ENCODE data around the gene TMEM132D. TPM values are rescaled to one million over a fixed set of nuclear protein-coding genes. Genes with fewer than 3 reads are reported as not detected.

The TMEM132D gene
- total and polyA plus RNA-seq, 4 donors, result 0.06 to 0.20 (median 0.13) TPM

DNA sequence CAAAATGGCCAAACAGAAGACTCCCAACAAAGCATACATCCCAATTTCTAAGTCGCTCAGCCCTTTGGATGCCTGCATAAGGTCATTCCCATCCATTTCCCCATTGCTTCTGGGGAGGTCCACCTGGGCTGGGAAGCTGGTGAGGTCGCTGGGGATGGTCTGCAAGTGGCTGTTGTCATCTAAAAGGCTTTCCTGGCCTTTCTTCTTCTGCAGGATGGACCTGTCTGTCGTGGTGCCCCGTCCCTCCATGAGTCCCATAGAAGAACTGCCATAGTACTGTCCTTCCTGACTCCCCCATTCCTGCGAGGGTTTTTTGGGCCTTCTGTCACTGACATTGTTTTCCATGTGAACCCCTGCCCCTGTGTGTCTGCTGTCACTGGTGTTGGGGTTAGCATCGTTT lies 829.4 kb downstream of the TMEM132D start:
- ATAC-seq (ENCODE audit: insufficient read depth, low FRiP score) (no peak), DNase-seq (no peak)
- Histone ChIP-seq H3K9me3 (ENCODE audit: control insufficient read depth in 4 of 4, insufficient read depth in 3 of 4, low read length in 3 of 4) (peaks cover 0 to 4% (median 0%) of the 10 kb centered on the region in 4 donors), H3K4me3 (no peak overlapping the region), H3K36me3 (ENCODE audit: control insufficient read depth in 4 of 4, insufficient read depth in 4 of 4, low read length in 4 of 4) (no peaks in the 10 kb centered on the region), H3K27me3 (ENCODE audit: control insufficient read depth in 3 of 3, insufficient read depth in 3 of 3, low read length in 2 of 3) (no peaks in the 10 kb centered on the region), H3K9ac (ENCODE audit: insufficient read depth in 1 of 2, low read length in 2 of 2) (no peak overlapping the region), H3K27ac (ENCODE audit: low read depth in 1 of 2, low read length in 1 of 2) (no peak overlapping the region), H3K4me1 (ENCODE audit: control insufficient read depth in 5 of 5, insufficient read depth in 5 of 5, low read length in 5 of 5) (no peaks in the 10 kb centered on the region)
- TF ChIP-seq, protein P1, sequence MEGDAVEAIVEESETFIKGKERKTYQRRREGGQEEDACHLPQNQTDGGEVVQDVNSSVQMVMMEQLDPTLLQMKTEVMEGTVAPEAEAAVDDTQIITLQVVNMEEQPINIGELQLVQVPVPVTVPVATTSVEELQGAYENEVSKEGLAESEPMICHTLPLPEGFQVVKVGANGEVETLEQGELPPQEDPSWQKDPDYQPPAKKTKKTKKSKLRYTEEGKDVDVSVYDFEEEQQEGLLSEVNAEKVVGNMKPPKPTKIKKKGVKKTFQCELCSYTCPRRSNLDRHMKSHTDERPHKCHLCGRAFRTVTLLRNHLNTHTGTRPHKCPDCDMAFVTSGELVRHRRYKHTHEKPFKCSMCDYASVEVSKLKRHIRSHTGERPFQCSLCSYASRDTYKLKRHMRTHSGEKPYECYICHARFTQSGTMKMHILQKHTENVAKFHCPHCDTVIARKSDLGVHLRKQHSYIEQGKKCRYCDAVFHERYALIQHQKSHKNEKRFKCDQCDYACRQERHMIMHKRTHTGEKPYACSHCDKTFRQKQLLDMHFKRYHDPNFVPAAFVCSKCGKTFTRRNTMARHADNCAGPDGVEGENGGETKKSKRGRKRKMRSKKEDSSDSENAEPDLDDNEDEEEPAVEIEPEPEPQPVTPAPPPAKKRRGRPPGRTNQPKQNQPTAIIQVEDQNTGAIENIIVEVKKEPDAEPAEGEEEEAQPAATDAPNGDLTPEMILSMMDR (IDR thresholded peaks at IDR 0.05; ENCODE audit: control extremely low read depth, extremely low read depth), result no peak
- 81 to 82% methylated on average over 6 of the region's 6 CpGs for WGBS, 2 donors

DNA sequence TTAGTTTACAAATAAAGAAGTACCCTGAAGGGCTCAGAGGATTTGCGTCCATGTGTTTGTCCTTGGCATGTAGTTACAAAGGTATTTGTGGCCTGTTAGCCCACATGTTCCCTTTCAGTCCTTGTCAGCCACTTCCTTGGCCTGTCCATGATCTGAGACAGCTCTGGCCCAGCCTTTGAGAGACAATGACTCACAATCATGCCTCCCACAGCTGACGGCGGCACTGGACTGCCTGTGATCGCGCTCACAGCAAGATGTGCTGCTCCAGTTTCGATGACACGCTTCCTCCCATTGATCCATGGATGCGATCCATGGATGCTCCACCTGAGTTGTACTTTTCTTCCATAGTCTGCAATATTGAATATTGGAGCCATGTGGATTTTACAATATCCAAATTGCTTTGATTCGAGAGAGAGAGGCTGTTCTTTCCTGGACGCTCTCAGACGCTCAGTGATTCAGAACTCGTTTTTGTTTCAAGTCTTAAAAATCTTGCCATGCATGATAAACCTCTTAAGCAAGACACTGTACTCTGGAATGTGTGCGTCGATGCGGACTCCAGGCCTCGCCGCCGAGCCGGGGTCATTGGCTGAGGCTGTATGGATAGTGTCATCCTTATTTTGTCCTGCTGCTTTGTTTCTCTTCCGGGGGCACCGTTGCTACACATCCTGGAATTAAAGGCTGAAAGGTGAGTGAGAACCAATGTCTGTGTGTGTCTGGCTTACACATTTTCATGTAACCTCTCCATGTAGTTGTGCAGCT lies 830.5 kb downstream of the TMEM132D start:
- TF ChIP-seq, protein P1 (IDR thresholded peaks at IDR 0.05; ENCODE audit: control extremely low read depth, extremely low read depth), result no peak
- 90 to 92% methylated on average over 21 of the region's 21 CpGs for WGBS, 2 donors
- ATAC-seq (ENCODE audit: insufficient read depth, low FRiP score) (no peak), DNase-seq (no peak)
- H3K4me3 ChIP-seq, result no peak overlapping the region
- H3K4me1 ChIP-seq (ENCODE audit: control insufficient read depth in 5 of 5, insufficient read depth in 5 of 5, low read length in 5 of 5), result no peaks in the 10 kb centered on the region
- H3K27ac ChIP-seq (ENCODE audit: low read depth in 1 of 2, low read length in 1 of 2), result no peak overlapping the region
- no peaks in the 10 kb centered on the region for H3K36me3 ChIP-seq (ENCODE audit: control insufficient read depth in 4 of 4, insufficient read depth in 4 of 4, low read length in 4 of 4)
- no peak overlapping the region for H3K9ac ChIP-seq (ENCODE audit: insufficient read depth in 1 of 2, low read length in 2 of 2)
- peaks cover 0 to 2% (median 0%) of the 10 kb centered on the region in 3 donors for H3K27me3 ChIP-seq (ENCODE audit: control insufficient read depth in 3 of 3, insufficient read depth in 3 of 3, low read length in 2 of 3)
- peaks cover 0 to under 1% (median 0%) of the 10 kb centered on the region in 4 donors for H3K9me3 ChIP-seq (ENCODE audit: control insufficient read depth in 4 of 4, insufficient read depth in 3 of 4, low read length in 3 of 4)

- H3K9ac ChIP-seq (ENCODE audit: insufficient read depth in 1 of 2, low read length in 2 of 2), result no peak overlapping the region
- no peak for ATAC-seq (ENCODE audit: insufficient read depth, low FRiP score)
- TF ChIP-seq, protein P1 (IDR thresholded peaks at IDR 0.05; ENCODE audit: control extremely low read depth, extremely low read depth), result no peak
- peaks cover 0 to 2% (median 0%) of the 10 kb centered on the region in 3 donors for H3K27me3 ChIP-seq (ENCODE audit: control insufficient read depth in 3 of 3, insufficient read depth in 3 of 3, low read length in 2 of 3)
- H3K9me3 ChIP-seq (ENCODE audit: control insufficient read depth in 4 of 4, insufficient read depth in 3 of 4, low read length in 3 of 4), result peaks cover 0 to 2% (median 0%) of the 10 kb centered on the region in 4 donors
- WGBS, 2 donors, result 40% methylated on average over 4 of the region's 4 CpGs
- no peaks in the 10 kb centered on the region for H3K4me1 ChIP-seq (ENCODE audit: control insufficient read depth in 5 of 5, insufficient read depth in 5 of 5, low read length in 5 of 5)
- no peak for DNase-seq
- no peak overlapping the region for H3K4me3 ChIP-seq
- H3K36me3 ChIP-seq (ENCODE audit: control insufficient read depth in 4 of 4, insufficient read depth in 4 of 4, low read length in 4 of 4), result no peaks in the 10 kb centered on the region
- H3K27ac ChIP-seq (ENCODE audit: low read depth in 1 of 2, low read length in 1 of 2), result no peak overlapping the region
Observed at GRCh38 chr12:129071362-129071761, 832.5 kb downstream of the TMEM132D start.
